ENCODE results near the gene PRKCD. TPM values are rescaled to one million over a fixed set of nuclear protein-coding genes. Genes with fewer than 3 reads are reported as not detected.

PRKCD gene
- total and polyA plus RNA-seq, 2 donors (not counting 1 experiment from before 2014, with no cell fraction given), result 46.7 to 68.8 TPM

GRCh38 chr3:53182764-53183355, 21.9 kb downstream of the PRKCD start:
- no peak overlapping the region for H3K4me3 Mint-ChIP-seq
- Histone ChIP-seq H3K27ac (ENCODE audit: low read length in 2 of 2) (no peak overlapping the region), H3K9ac (ENCODE audit: low read length) (no peak overlapping the region), H3K9me3 (ENCODE audit: control extremely low read depth in 1 of 3, control insufficient read depth in 2 of 3, insufficient read depth in 1 of 3, low read length in 2 of 3) (no peaks in the 10 kb centered on the region), H3K4me2 (replicated peaks; ENCODE audit: low read depth, low read length, poor library complexity, severe bottlenecking) (no peak overlapping the region), H3K4me1 (ENCODE audit: control insufficient read depth in 2 of 2, insufficient read depth in 2 of 2, low read length in 2 of 2) (peaks cover 33 to 43% of the 10 kb centered on the region in 2 donors), H4K20me1 (ENCODE audit: control insufficient read depth, insufficient read depth, low read length, poor library complexity, severe bottlenecking) (peaks cover 41% of the 10 kb centered on the region), H3K79me2 (ENCODE audit: control insufficient read depth, insufficient read depth, low read length) (peaks cover 29% of the 10 kb centered on the region), H3K27me3 (replicated peaks in 1 of 4; ENCODE audit: control extremely low read depth in 1 of 4, control insufficient read depth in 3 of 4, insufficient read depth in 4 of 4, low read length in 3 of 4) (no peaks in the 10 kb centered on the region), H3K4me3 (ENCODE audit: control extremely low read depth in 1 of 5, extremely low read depth in 1 of 5, insufficient read depth in 1 of 5, low read depth in 2 of 5, low read length in 4 of 5) (no peak overlapping the region), H3K36me3 (replicated peaks in 1 of 2; ENCODE audit: control extremely low read depth in 1 of 2, control insufficient read depth in 1 of 2, extremely low read depth in 1 of 2, insufficient read depth in 2 of 2, low read length in 1 of 2) (peaks cover 3 to 84% of the 10 kb centered on the region in 2 experiments), H2AFZ (ENCODE audit: insufficient read depth, low read depth, low read length, poor library complexity, severe bottlenecking) (no peak overlapping the region)
- no peaks in the 10 kb centered on the region for H3K9me3 Mint-ChIP-seq (ENCODE audit: insufficient read depth)
- no peak for TF ChIP-seq EZH2 (IDR thresholded peaks at IDR 0.05; ENCODE audit: borderline replicate concordance, insufficient read depth, low read depth, low read length, poor library complexity, severe bottlenecking)
- TF ChIP-seq CTCF (IDR thresholded peaks at IDR 0.05), result no peak
- WGBS (ENCODE audit: insufficient coverage), result 97% methylated on average over 4 of the region's 20 CpGs
- H3K4me1 Mint-ChIP-seq, result peaks cover 36% of the 10 kb centered on the region
- H3K27ac Mint-ChIP-seq, result no peak overlapping the region
- ChIA-PET CTCF (interaction anchor here (0.9 to 4.9 kb wide), 5 partner anchors 10 to 49 kb away, joined by 4 to 30 read pairs (median 7); partner anchors contain the start of gene PRKCD), POLR2A (no interaction called here)
- DNase-seq (no peak), ATAC-seq (ENCODE audit: low read depth) (no peak)
- intact Hi-C loops (cut with micrococcal nuclease), result loop anchor here (5.0 kb wide), 1 partner anchor 74 kb away; the partner anchor contains the start of gene TKT
- no peaks in the 10 kb centered on the region for H3K27me3 Mint-ChIP-seq

GRCh38 chr3:53183514-53183913, 22.5 kb downstream of the PRKCD start:
- Histone ChIP-seq H3K4me3 (ENCODE audit: control extremely low read depth in 1 of 5, extremely low read depth in 1 of 5, insufficient read depth in 1 of 5, low read depth in 2 of 5, low read length in 4 of 5) (no peak overlapping the region), H2AFZ (ENCODE audit: insufficient read depth, low read depth, low read length, poor library complexity, severe bottlenecking) (no peak overlapping the region), H3K9ac (ENCODE audit: low read length) (no peak overlapping the region), H4K20me1 (ENCODE audit: control insufficient read depth, insufficient read depth, low read length, poor library complexity, severe bottlenecking) (peaks cover 34% of the 10 kb centered on the region), H3K79me2 (ENCODE audit: control insufficient read depth, insufficient read depth, low read length) (peaks cover 25% of the 10 kb centered on the region), H3K36me3 (replicated peaks in 1 of 2; ENCODE audit: control extremely low read depth in 1 of 2, control insufficient read depth in 1 of 2, extremely low read depth in 1 of 2, insufficient read depth in 2 of 2, low read length in 1 of 2) (peaks cover 4 to 85% of the 10 kb centered on the region in 2 experiments), H3K27ac (ENCODE audit: low read length in 2 of 2) (no peak overlapping the region), H3K27me3 (replicated peaks in 1 of 4; ENCODE audit: control extremely low read depth in 1 of 4, control insufficient read depth in 3 of 4, insufficient read depth in 4 of 4, low read length in 3 of 4) (no peaks in the 10 kb centered on the region), H3K4me2 (replicated peaks; ENCODE audit: low read depth, low read length, poor library complexity, severe bottlenecking) (no peak overlapping the region), H3K4me1 (ENCODE audit: control insufficient read depth in 2 of 2, insufficient read depth in 2 of 2, low read length in 2 of 2) (peaks cover 32 to 36% of the 10 kb centered on the region in 2 donors), H3K9me3 (ENCODE audit: control extremely low read depth in 1 of 3, control insufficient read depth in 2 of 3, insufficient read depth in 1 of 3, low read length in 2 of 3) (no peaks in the 10 kb centered on the region)
- Mint-ChIP-seq H3K4me1 (peaks cover 33% of the 10 kb centered on the region), H3K4me3 (no peak overlapping the region), H3K27me3 (no peaks in the 10 kb centered on the region), H3K27ac (no peak overlapping the region), H3K9me3 (ENCODE audit: insufficient read depth) (no peaks in the 10 kb centered on the region)
- 98% methylated on average over 8 of the region's 9 CpGs for WGBS (ENCODE audit: insufficient coverage)
- intact Hi-C loops (cut with micrococcal nuclease), result loop anchor here (5.0 kb wide), 1 partner anchor 74 kb away; the partner anchor contains the start of gene TKT
- TF ChIP-seq EZH2 (IDR thresholded peaks at IDR 0.05; ENCODE audit: borderline replicate concordance, insufficient read depth, low read depth, low read length, poor library complexity, severe bottlenecking) (no peak), CTCF (IDR thresholded peaks at IDR 0.05) (no peak)
- ChIA-PET POLR2A (interaction anchor here (0.6 kb wide), 1 partner anchor 23 kb away, joined by 3 read pairs; the partner anchor contains the start of gene PRKCD), CTCF (interaction anchor here (0.9 to 1.6 kb wide), 3 partner anchors 9 to 50 kb away, joined by 3 to 5 read pairs (median 4); partner anchors contain the start of gene PRKCD)
- ATAC-seq (ENCODE audit: low read depth) (no peak), DNase-seq (no peak)
